Endothelial cell of umbilical vein (primary cell): ENCODE measurements around the gene PLG.
"Not testable (repeated sequence)": the region's sequence is repeated elsewhere in the genome, so short reads cannot be mapped to it uniquely, and the experiment has no call there.

ENCODE experiments used
- EZH2 ChIP-seq: IDR thresholded peaks from 2 replicates; pipeline ENCODE4 v1.6.1; 2012; ENCODE audit warnings: borderline replicate concordance, low read depth, mild to moderate bottlenecking, moderate library complexity, low read length, inconsistent platforms; ENCODE audit not compliant: severe bottlenecking
- MYC ChIP-seq: IDR thresholded peaks from one replicate; pipeline ENCODE4 v1.6.1; 2011; ENCODE audit warnings: mild to moderate bottlenecking, low read depth, low read length
- POLR2A ChIP-seq: IDR thresholded peaks from 2 replicates; pipeline ENCODE4 v1.6.1; 2012; ENCODE audit warnings: low read depth, mild to moderate bottlenecking, control low read depth, low read length
- POLR2AphosphoS5 ChIP-seq: IDR thresholded peaks from 2 replicates; pipeline ENCODE4 v1.6.1; 2012; ENCODE audit warnings: low read depth, mild to moderate bottlenecking, control low read depth, low read length, moderate library complexity; ENCODE audit not compliant: insufficient read depth
- TF ChIP-seq, protein P1 (sequence below), 2 donors: IDR thresholded peaks; 1 replicate in 1 of 2; 2 replicates in 1 of 2; pipeline ENCODE4 v1.5.1; 2011; ENCODE audit warnings: low read length in 2 of 2, mild to moderate bottlenecking in 2 of 2, moderate library complexity in 2 of 2, control low read depth in 1 of 2, inconsistent platforms in 1 of 2, low read depth in 1 of 2; ENCODE audit not compliant: insufficient read depth in 1 of 2; ENCODE audit errors: extremely low read depth in 1 of 2

DNA sequence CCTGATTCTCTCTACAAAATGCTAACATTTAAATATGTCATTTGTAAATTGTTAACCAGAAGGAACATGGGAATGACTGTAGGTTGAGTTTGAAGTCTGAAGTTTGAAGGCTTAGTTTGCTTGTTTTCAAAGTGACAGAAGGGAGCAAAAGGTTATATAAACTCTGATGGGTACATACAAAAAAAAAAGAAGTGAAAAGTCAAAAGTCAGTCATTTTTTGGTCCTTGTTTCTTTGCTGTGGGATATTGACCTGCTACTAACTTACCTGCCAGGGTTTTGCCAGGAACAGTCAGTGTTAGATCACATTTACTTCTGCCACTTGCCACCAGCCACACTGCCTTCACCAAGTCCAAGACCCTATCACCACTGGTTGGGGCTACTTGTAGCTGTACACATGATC lies 6.9 kb downstream of the PLG start:
- not testable (repeated sequence) for TF ChIP-seq POLR2AphosphoS5, POLR2A, EZH2, MYC
- TF ChIP-seq, protein P1, sequence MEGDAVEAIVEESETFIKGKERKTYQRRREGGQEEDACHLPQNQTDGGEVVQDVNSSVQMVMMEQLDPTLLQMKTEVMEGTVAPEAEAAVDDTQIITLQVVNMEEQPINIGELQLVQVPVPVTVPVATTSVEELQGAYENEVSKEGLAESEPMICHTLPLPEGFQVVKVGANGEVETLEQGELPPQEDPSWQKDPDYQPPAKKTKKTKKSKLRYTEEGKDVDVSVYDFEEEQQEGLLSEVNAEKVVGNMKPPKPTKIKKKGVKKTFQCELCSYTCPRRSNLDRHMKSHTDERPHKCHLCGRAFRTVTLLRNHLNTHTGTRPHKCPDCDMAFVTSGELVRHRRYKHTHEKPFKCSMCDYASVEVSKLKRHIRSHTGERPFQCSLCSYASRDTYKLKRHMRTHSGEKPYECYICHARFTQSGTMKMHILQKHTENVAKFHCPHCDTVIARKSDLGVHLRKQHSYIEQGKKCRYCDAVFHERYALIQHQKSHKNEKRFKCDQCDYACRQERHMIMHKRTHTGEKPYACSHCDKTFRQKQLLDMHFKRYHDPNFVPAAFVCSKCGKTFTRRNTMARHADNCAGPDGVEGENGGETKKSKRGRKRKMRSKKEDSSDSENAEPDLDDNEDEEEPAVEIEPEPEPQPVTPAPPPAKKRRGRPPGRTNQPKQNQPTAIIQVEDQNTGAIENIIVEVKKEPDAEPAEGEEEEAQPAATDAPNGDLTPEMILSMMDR (IDR thresholded peaks at IDR 0.05; ENCODE audit: extremely low read depth in 1 of 2, insufficient read depth in 1 of 2, low read depth in 1 of 2, low read length in 2 of 2): not testable (repeated sequence)
